GM18526 (cell line): ENCODE results near the gene RUNX2.

Experiments used
- POLR2A ChIP-seq: IDR thresholded peaks from 3 replicates; pipeline ENCODE4 v1.6.1; 2011; ENCODE audit not compliant: insufficient read length; ENCODE audit errors: extremely low read depth

RUNX2 gene

DNA sequence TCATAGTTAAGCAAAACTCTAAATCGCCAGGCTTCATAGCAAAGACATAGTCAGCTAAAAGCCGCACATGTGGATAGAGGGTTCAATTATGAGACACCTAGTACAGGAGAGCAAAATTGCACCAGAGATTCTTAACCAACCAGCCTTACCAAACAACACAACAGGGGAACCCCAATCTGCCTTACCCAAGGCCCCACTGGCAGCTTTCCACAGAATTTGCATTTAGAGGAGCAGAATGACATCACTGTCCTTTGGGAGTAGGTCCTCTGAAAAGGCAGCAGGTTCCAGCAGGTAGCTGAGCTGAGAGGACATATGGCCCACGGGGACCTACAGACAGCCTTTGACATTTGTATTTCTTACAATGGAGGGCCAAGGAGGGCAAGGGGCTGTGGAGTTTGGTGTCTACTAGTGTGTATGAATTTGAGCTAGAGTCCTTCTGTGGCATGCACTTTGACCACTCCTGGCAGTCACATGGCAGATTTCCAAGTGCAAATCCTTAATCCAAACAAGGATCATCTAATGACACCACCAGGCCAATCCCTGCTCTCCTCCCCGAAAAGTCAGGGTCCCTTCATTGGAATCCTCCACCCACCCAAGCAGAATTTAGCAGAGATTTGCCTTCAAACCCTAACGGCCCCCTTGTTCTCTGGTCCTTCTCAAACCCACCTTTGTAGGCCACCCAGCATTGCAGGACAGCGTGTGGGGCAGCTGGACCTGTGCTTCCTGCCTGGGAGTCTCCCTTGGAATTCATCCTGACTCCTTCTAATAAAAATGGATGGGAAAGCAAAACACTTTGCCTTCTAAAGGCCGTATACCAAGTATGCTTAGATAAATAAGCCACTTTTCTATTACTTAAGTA is 220.8 kb downstream of the RUNX2 start:
- TF ChIP-seq POLR2A: no peak

DNA sequence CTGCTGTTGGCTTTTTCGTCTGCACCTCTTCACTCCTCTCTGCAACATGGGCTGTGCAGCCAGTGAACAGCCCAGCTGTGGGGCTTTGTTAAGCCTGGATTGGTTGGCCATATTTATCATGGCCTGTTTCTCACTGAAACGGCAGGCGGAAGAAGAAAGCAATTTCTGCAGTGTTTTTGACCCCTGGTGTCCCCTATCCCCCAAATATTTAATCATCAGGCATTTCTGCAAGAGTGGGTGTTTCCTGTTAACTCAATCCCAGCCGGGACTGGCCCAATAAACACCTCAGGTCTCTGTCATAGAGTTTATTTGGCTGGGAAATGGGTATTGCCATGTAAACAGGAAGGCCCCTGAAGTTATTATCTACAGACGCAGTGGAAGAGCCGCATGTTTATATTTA is 224.4 kb downstream of the RUNX2 start:
- TF ChIP-seq POLR2A: no peak

- no peak for TF ChIP-seq POLR2A
Observed at GRCh38 chr6:45553730-45554344, 225.7 kb downstream of the RUNX2 start.

DNA sequence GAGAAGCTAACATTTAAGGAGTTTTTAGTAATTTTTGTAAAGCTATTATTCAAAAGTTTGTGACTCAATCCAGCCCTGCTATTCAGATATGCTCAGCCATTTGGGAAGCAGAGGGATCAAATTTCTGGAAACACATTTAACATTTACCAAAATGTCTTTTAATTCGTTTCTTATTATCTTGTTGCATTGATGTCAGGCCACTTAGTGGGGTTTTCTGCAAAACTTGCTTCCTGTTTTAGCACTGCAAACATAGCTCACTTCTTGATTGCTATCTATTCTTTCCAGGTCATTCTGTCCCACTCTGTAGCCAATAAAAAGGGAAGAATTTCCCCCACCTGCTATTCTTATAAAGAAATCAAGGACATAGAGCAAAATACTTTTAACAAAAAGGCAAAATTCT is 226.5 kb downstream of the RUNX2 start:
- no peak for TF ChIP-seq POLR2A

DNA sequence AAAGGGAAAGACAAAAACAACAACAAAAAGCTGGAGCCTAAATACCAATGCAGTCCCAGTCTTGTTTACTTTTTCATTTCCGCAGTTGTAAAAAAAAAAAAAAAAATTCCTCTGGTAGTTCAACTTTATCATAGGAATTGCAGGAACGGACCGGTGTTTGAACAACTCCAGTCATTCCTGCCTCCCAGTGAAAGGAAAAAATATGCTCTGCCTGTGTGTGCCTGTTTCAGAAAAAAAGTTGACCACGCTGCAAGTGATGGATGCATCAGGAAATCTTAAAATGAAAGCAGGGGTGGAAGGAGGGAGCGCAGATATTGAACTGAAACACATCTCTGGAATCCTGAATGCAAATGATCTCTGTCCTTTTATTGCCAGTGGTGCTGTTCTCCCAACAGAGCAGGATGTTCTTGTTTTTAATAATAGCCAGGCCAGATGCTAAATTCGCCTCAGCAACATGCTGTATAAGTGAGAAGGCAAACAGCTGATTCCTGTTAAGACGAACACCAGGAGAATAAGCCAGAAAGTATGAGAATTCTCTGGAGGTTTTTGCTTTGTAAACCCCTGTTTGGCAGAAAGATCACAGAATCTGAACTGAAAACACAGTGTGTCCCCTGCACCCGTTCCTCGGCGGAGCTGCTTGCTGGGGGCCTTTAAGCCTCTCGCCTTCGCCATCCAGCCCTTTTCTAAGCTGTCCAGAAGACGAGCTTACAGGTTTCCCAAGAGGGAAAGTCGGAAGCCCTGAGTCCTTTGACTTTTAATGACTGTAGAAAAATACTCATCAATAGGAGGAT is 228.0 kb downstream of the RUNX2 start:
- no peak for TF ChIP-seq POLR2A

GRCh38 chr6:45556828-45557227 is 228.7 kb downstream of the RUNX2 start:
- no peak for TF ChIP-seq POLR2A

DNA sequence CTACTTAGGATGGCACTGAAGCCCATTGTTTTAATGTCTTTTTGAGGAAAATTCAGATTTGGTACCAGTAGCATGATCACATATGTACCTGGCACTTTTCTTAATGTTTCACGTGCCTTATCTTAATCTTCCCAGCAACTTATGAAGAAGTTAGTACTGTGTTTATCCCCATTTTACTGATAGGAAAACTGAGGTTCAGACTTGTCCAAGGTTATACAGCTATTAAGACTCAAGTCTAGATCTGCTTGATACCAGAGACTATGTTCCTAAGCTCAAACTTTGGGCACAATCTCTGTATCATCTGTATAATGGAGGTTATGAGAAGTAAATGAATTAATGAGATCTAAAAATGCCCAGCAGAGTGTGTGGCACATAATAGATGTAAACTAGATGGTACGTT is 229.3 kb downstream of the RUNX2 start:
- no peak for TF ChIP-seq POLR2A

DNA sequence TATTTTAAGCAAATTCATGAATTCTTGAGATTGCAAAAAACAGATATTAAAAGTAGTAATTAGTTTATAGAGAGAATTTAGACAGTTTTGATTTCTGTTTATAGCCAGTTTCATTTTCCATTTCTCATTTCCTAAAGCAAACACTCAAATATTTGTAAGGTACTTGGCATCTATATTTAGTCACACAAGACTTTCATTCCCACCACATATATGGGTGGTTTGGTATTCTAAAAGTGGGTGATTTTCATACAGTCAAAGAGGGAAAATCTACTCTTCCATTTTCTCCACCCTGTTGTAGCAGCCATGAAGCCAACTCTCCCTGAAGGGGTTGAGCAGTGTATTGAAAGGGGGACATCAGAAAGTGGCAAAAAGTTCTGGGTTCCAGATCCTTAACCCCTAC is 230.7 kb downstream of the RUNX2 start:
- TF ChIP-seq POLR2A: no peak

DNA sequence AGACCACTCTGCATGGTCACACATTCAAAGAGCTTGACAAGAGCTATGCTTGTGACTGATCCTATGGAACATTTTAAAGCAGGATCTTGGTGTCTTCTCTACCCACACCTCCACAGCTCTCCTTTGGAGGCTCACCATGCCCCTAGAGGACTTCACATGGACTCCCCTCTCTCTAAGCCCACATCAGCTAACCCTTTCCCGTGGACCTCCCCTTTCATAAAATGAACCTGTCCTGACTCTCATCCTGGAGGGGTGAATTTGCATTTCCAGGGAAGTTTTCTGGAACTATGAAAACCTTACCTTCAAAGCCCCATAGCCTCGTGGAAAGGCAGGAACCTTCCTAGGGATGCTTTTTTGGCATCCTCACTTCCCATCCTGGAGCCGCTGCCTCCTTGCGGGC is 234.0 kb downstream of the RUNX2 start:
- TF ChIP-seq POLR2A: no peak

DNA sequence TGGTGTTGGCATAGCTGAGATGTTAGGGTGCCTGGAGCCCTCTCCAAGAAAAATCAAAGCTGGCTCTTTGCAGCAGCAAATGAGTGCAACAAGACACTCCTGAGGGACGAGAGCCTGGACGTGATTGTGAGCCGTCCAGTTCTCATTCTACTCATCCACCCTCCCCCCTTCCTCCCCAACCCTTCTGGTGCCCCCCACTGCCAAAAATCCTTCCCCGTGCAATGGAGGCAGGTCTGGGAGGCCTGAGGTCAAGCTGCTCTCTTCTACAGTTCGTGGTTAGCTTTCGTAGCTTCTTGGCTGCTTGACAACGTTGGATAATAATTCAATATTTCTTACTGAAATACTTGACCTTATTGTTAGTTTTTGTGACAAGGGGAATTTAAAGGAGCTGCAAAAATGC is 234.9 kb downstream of the RUNX2 start:
- TF ChIP-seq POLR2A: no peak

GRCh38 chr6:45563844-45564243 is 235.7 kb downstream of the RUNX2 start:
- no peak for TF ChIP-seq POLR2A

- TF ChIP-seq POLR2A: no peak
Observed at GRCh38 chr6:45566882-45567281, 238.8 kb downstream of the RUNX2 start.

- no peak for TF ChIP-seq POLR2A
Observed at GRCh38 chr6:45567879-45568278, 239.7 kb downstream of the RUNX2 start.

- no peak for TF ChIP-seq POLR2A
Observed at GRCh38 chr6:45568626-45569025, 240.5 kb downstream of the RUNX2 start.

DNA sequence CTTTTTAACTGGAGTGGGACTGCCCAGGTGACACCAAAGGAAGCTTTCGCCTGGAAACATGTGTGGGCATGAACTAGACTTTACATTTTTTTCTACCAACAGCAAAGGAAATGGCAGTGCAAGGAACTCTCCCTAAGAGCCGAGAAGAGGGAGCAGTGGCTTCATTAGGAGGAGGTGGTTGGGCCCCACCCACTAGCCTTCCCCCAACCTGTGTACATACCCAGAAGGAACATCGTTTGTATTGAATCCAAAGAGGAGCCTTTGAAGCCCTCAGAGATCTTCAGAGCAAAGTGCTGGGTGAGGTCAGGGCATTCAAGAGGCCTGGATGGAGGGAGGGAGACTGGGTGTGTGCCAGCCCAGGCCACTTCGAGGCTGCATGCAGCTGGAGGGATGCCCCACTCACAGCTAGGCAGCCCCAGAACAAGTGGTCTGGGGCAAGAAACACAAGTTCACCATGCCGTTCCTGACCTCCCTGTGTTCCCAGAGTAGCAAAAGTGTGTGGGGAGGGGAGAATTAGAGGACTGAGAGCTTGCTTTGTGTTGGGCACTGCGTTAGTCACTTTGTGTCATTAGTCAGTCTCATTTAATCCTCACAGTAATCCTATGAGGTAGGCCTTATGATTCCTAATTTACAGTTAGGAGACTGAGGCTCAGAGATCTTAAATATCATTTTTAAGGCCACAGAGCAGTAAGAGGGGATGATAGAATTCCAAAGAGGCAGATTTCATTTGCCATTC is 241.2 kb downstream of the RUNX2 start:
- no peak for TF ChIP-seq POLR2A
